Epithelial cell of proximal tubule (primary cell): ENCODE data around the gene TXNDC17. TPM values are rescaled to one million over a fixed set of nuclear protein-coding genes. Genes with fewer than 3 reads are reported as not detected.

Source experiments
- DNase-seq: peaks from one replicate; pipeline ENCODE4 v3.0.0-alpha.2; 2011; ENCODE audit warnings: low read depth
- H3K4me3 ChIP-seq: 2 replicates; pipeline ENCODE4 v1.5.1; 2011; ENCODE audit warnings: low read depth, mild to moderate bottlenecking, low read length
- CTCF ChIP-seq: conservative IDR thresholded peaks from 2 replicates; pipeline ENCODE4 v1.5.1; 2012; ENCODE audit warnings: low read depth, mild to moderate bottlenecking, low read length
- total RNA-seq: library from RNA; depleted of rRNA; stranded (reverse); fragments of >200 nt; gene quantifications from 2 replicates; pipeline ENCODE4 v1.2.3, GENCODE V29; 2015

TXNDC17 gene
- total RNA-seq, 1 donor from 2014 or later, result 501 TPM

GRCh38 chr17:6683730-6684459 lies 43.0 kb downstream of the TXNDC17 start:
- DNase-seq, result no peak
- no peak overlapping the region for H3K4me3 ChIP-seq
- TF ChIP-seq CTCF, result no peak

GRCh38 chr17:6684460-6684783 lies 43.6 kb downstream of the TXNDC17 start:
- no peak for DNase-seq

GRCh38 chr17:6684881-6685767 lies 44.3 kb downstream of the TXNDC17 start:
- TF ChIP-seq CTCF, result no peak
- no peak for DNase-seq
- no peak overlapping the region for H3K4me3 ChIP-seq

More at GRCh38 chr17:6684460-6684783, 43.6 kb downstream of the TXNDC17 start:
- no peak for TF ChIP-seq CTCF
- H3K4me3 ChIP-seq, result no peak overlapping the region

DNA sequence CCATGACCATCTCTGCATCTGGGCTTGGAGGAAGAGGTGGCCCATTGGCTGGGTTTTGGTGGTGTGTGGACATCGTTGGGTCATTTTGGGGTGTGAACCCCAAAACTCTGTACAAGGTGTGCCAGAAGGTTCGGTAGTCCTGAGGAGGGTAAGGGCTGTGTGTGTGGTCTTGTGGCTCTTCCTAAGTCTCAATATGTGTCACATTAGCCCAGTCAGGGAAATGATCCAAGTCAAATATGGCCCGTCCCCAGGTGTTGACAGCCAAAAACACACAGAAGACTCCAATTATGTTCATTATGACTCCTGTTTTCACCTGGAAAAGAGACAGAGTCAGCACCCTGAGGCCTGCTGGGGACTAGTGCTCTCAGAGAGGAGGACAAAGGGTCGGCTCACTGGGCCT lies 45.2 kb downstream of the TXNDC17 start:
- no peak for TF ChIP-seq CTCF
- H3K4me3 ChIP-seq, result no peak overlapping the region
- DNase-seq, result no peak

GRCh38 chr17:6688944-6689343 lies 48.1 kb downstream of the TXNDC17 start:
- no peak overlapping the region for H3K4me3 ChIP-seq
- TF ChIP-seq CTCF, result no peak
- DNase-seq, result no peak

GRCh38 chr17:6690641-6691040 lies 49.8 kb downstream of the TXNDC17 start:
- no peak for TF ChIP-seq CTCF
- no peak for DNase-seq
- no peak overlapping the region for H3K4me3 ChIP-seq
